ENCODE measurements around the gene CFAP90.

CFAP90 gene, protein sequence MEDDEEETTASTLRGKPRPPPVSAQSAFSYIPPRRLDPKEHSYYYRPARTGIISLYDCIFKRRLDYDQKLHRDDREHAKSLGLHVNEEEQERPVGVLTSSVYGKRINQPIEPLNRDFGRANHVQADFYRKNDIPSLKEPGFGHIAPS

DNA sequence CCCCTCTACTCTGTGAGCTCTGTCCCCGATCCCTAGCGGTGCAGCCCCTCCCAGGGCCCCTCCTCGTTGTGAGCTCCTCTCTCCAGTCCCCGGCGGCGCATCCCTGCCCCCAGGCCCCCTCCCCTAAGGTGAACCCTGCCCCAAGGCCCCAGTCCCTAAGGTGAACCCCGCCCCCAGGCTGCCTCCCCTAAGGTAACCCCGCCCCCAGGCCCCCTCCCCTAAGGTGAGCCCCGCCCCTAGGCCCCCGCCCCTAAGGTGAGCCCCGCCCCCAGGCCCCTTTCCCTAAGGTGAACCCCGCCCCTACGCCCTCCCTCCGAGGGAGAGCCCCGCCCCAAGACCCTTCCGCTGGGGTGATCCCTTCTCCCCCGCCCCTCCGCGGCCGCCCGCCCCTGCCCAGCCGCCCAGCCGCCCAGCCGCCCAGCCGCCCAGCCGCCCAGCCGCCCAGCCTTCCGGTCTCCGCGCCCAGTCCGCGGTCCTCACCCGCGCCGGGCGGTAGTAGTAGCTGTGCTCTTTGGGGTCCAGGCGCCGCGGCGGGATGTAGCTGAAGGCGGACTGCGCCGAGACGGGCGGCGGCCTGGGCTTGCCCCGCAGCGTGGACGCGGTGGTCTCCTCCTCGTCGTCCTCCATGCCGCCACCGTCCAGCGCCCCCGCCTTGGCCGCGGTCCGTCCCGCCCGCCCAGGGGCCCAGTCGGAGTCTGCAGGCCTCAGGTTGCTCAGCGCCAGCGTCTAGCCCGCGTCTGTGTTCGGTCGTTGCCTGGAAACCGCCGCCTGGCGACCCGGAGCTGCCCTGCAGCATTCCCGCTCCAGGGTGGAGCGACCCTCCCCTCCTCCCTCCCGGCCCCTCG, at the start of gene CFAP90:
TSS of gene CFAP90 (minus strand) at position 739 of the 845 bp plus-strand sequence. CDS start at position 627, 112 bp downstream.
- peak; percentile 94 for DNase-seq

- DNase-seq = peak; percentile 74
These were observed 46.2 kb upstream of the CFAP90 start for GRCh38 chr5:7897014-7897600.

- DNase-seq = no peak
These were observed 43.9 kb upstream of the CFAP90 start for GRCh38 chr5:7894860-7895259.

GRCh38 chr5:7894439-7894838, 43.5 kb upstream of the CFAP90 start:
- no peak for DNase-seq

DNA sequence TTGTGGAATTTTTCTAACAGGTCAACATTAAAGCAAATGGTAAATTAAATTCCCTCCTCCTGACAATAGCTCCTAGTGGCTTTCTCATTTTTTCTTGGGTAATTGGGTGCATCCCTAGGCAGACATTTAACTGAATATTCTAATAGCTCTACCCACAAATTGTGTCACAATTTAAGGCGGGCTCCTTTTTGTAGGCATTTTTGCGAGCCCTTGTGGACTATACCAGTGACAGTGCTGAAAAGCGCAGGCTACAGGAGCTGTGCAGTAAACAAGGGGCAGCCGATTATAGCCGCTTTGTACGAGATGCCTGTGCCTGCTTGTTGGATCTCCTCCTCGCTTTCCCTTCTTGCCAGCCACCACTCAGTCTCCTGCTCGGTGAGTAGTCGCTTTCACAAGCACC, 38.0 kb upstream of the CFAP90 start:
- DNase-seq = no peak

DNA sequence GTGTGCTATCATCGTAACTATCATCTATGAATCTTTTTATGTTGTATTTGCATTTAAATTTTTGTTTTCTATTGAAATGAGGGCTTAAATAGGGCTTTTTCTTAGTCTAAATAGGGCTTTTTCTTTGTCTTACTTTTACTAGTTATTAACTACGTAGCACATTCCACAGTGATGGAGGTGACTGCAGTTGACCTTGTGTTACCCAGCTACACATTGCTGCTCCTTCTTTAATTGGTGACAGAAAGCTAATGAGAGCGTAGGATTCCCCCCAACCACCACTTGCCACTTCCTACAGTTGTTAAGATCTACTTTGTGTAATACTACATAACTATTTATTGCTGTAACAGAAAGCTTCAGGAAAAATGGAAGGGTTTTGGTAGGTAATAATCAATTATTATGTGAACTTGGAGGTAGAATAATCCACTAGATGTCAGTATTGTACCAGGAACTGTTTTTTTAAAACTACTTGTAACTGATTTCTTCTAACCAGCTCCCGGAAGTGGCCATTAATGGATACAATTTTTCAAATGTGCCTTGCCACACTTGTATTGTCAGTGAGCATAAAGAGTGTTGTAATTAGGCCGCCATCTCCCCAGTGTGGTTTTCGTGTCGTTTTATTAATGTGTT, 36.0 kb upstream of the CFAP90 start:
- DNase-seq = no peak

GRCh38 chr5:7884491-7885267, 33.7 kb upstream of the CFAP90 start:
- no peak for DNase-seq

DNA sequence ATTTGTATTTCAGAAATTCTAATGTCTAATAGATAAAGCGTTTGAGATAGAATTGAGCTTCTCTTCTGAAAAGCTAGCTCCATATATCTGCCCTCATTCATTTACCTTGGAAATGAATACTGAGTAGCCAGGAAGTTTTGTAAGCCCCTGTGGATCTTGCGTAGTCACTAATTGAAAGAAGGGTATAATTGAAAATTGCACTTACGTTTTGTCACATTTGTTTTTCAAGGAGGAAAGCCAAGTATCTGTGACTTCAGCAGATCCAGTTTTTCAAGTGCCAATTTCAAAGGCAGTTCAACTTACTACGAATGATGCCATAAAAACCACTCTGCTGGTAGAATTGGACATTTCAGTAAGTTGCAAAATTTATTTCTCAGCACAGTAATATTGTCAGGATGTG, 32.0 kb upstream of the CFAP90 start:
- no peak for DNase-seq

DNA sequence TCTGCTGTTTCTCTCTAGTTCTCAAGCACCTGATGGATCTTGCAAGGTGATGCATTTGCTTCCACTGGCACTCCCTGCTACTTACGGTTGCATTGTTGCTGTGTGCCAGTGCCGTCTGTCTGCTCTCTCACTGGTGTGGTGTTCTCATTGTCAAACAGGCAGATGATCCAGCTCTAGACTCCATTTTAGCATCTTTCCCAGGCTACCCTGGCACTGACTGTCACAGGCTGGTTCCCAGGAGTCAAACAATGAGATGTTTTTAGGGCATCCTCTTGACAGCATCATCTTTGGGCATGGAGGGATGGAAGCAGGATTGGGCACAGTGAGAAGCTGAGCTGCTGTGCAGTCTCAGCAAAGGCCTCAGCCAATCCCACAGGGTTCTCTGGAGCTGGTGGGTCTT, 30.9 kb upstream of the CFAP90 start:
- DNase-seq = no peak

DNA sequence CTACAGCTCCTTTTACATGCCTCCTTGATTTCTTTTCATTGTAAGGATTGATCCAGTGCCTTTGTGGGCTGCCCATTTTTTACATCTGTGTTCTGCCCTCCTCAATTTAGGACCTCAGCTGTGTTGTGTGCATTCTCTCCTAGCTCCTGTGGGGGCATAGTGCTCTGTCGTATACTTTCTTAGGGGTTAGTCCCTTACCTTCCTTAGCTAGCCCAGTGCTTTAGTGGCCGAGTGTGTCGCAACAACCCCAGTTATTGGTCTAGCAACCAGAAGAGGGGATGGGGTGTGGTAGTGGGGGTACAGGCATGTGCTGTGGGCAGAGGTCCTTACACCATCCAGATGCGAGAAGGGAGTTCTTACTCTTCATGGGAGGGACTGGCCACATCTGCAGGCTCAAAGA, 30.2 kb upstream of the CFAP90 start:
- no peak for DNase-seq

- no peak for DNase-seq
These were observed 27.5 kb upstream of the CFAP90 start for GRCh38 chr5:7878381-7878873.

GRCh38 chr5:7877851-7878250, 26.9 kb upstream of the CFAP90 start:
- no peak for DNase-seq

DNA sequence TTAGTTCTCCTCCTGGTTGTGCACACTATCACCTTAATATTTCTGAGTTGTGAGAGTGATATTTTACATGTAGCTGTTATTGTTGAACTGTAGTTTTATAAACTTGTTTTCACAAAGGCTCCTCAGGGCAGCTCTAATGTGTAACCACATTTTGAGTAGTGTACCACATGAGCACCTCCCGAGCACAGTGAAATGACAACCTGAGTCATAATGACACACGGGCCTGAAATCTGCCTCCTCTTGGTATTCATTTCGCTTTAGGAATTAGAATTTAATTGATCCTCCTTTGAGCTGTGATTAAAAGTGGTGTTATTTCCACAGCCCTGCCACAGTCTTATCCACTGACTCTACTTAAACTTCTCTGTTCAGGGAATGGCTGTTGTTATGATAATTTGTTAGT, 25.9 kb upstream of the CFAP90 start:
- no peak for DNase-seq

GRCh38 chr5:7875151-7875550, 24.2 kb upstream of the CFAP90 start:
- no peak for DNase-seq

DNA sequence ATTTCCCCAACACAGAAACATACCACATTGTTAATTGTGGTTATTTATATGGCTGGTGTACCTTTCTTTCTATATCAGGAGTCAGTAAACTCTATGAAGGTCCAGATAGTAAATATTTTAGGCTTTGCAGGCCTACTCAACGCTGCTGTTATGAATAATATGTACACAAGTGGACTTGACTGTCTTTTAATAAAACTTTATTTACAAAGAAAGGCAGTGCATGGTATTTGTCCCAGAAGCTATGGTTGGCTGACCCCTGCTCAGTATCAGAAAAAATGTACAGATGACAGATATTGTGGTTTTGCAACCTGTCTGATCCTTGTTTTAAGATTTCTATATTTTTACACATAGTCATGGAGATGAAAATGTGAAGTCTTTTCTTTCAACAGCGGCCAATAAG, 23.7 kb upstream of the CFAP90 start:
- DNase-seq = no peak

GRCh38 chr5:7873216-7873615, 22.3 kb upstream of the CFAP90 start:
- DNase-seq = no peak

DNA sequence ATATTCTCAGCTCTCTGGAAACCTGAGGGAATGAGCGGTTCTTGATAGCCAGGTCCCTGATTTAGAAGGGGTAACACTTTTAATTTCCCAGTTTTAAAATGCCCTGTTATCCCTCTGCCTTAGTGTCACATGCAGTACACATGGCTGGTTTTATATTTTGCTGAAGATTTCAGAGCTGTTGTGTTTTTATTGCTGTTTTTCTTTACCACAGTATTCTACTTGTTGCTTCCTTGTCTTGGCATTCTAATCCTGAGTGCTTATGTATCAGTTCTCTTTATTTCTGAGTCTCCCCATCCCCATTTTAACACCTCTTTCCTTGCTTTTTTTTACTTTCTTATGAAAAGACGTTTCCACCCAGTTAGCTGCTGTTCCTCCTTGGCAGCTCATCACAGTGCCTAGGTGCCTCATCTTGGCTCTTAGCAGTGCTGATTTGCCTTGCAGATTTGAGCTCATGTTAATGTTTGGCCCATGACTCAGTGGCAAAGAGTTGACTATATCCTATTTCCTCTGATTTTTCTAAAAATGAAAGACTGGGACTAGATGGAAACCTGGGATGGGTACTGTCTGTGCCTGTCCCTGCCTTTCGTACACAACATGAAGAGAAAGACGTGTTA, 21.7 kb upstream of the CFAP90 start:
- no peak for DNase-seq

DNA sequence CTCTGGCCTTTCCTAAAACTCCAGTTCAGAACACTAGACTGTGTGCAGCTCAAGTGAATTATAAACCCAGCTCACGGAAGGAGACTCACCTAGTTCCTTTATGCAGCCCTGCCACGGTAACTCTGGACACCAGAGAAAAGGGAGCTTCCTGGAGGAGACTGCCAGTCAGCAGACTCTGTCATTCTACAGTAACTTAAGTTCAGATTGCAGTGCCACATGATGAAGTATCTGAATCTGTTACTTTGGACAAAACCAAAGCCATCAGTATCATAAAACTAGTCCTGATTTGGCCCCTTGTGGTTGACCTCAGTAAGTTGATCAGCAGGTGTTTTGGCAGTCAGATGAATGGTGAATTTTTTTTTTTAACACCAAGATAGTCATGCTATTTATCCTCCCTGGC, 20.7 kb upstream of the CFAP90 start:
- no peak for DNase-seq

- DNase-seq = no peak
These were observed 18.7 kb upstream of the CFAP90 start for GRCh38 chr5:7869474-7870136.

- peak; percentile 95 for DNase-seq
These were observed 18.0 kb upstream of the CFAP90 start, which contains the start of the genes FASTKD3 and MTRR for GRCh38 chr5:7868773-7869473. FASTKD3 (minus strand) TSS chr5:7869031; CDS start chr5:7868083, 948 bp downstream. MTRR (plus strand) TSS chr5:7869148; CDS start chr5:7870795, 1,647 bp downstream.

DNA sequence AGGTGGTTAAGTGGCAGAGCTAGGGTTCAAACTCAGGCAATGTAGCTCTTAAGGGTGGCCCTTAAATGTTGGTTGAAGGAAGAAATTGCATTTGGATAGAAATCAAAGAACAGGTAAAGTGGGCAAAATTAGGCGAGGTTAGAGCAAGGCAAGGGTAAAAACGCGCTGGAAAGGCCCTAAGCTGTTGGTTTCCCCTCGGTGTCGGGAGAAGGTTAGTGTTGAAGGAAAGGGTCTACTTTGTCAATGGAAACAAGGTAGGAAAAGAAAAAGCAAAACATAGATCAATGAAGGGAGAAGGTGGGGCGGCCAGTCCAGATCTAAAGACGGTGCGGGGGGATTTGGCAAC, 17.5 kb upstream of the CFAP90 start:
- DNase-seq = no peak

All from islet precursor cell (in vitro differentiated cells).